GM12892 (cell line): ENCODE results near the gene TLR4.

ENCODE experiments used
- DNase-seq: peaks from one replicate; pipeline ENCODE4 v3.0.0; 2011; ENCODE audit not compliant: insufficient read length
- FAIRE-seq: peaks from 2 replicates; lab custom pipeline; 2011; peaks lifted over from hg19 to GRCh38; lab: Jason Lieb, UNC
- POLR2A ChIP-seq: IDR thresholded peaks from 2 replicates; pipeline ENCODE4 v1.6.1; 2011; ENCODE audit warnings: low read depth, low read length, control low read depth
- POLR2AphosphoS5 ChIP-seq: IDR thresholded peaks from 2 replicates; pipeline ENCODE4 v1.6.1; 2011; ENCODE audit warnings: low read depth, low read length, control low read depth
- TAF1 ChIP-seq: IDR thresholded peaks from 2 replicates; pipeline ENCODE4 v1.6.1; 2011; ENCODE audit warnings: low read depth, mild to moderate bottlenecking, control low read depth, low read length, borderline replicate concordance

The TLR4 gene

GRCh38 chr9:117718085-117718484 lies 13.9 kb downstream of the TLR4 start:
- no peak for FAIRE-seq
- no peak for DNase-seq
- no peak for TF ChIP-seq TAF1
- no peak for TF ChIP-seq POLR2AphosphoS5
- TF ChIP-seq POLR2A: no peak

DNA sequence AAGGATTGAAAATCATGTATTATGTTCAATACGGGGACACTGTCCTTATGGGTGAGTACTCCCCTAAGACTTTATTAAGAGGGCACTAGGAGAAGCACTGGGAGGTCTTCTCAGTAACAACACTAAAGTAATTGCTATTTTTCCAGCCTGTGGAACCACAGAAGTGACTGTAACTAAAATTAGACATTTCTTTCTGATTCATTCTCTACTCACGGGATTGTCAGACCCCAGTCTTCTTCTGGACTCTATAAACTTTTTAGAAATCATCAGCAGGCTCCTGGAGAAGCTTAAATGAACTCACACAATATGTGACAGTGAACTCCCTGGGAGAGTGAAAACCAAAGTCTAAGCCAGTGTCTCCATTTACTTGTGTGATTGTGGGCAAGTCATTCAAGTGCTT lies 14.5 kb downstream of the TLR4 start:
- no peak for DNase-seq
- FAIRE-seq: no peak
- TF ChIP-seq POLR2AphosphoS5 (no peak), TAF1 (no peak), POLR2A (no peak)

DNA sequence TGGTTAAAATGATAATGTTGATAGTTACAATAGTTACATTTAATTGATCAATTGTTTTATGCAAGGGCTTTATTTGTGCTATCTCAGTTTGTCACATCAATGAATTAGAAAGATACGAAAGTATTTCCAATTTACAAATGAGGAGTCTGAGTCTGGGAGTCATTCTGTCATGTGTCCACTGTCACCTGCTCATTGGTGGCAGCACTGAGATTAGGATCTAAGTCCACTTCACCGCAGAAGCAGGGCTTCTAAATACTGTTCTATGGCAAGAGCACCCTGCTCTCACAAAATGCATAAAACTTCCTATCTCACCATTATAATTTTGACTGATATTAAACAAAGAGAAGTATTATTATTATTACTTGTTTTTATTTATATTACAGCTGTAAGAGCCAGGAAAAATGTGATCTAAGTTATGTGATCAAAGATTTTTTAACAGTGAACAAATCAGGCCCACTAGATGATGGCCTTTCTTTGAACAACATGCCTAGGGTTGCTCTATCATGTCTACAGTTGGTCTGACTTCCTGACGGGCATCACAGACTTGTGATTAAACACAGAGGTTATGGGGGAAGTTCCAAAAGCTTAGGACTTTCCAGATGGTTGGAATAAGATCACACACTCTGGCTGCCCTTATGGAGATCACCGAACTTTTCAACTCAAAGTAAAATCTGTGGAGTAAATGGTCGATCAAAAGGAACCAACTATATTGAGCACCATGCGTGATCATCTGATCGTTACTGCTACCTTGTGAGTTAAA lies 15.1 kb downstream of the TLR4 start:
- FAIRE-seq (no peak), DNase-seq (no peak)
- TF ChIP-seq POLR2A (no peak), POLR2AphosphoS5 (no peak), TAF1 (no peak)

DNA sequence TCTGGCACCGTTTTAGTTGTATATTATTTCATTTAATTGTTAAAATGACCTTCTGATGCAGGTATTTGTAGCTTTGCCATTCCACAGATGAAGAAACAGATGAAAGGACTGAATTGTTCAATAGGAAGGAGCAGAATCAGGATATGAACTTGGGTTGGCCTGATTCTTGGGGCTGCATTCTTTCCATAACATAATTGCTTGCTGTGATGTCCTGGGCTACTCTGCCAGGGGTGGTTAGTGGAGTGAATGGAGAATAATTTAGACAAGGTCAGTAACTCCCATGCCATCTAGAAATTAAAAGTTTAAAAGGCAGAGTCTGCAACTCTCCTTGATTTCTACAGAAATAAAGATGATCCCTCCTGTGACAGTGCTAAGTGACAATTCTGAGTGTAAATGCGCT lies 15.9 kb downstream of the TLR4 start:
- FAIRE-seq (no peak), DNase-seq (no peak)
- TF ChIP-seq POLR2A (no peak), TAF1 (no peak), POLR2AphosphoS5 (no peak)

DNA sequence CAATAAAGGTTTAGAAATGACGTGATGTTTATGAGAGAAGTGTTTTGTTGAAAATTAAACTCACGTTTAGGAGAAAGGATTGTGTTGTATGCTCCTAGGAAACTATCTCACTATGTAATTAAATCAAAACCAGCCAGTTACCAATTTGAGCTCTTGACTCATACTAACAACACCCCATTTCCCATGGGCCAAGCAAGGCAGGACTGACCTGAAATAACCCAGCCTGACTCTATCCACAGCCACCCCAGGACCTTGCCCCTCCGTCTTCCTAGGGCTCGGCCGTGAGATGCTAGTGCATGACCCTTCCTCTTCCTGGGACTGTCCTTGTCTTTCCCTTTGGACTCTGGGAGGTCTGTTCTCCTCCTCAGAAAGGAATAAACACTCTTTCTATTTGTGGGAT lies 16.4 kb downstream of the TLR4 start:
- no peak for TF ChIP-seq POLR2A

DNA sequence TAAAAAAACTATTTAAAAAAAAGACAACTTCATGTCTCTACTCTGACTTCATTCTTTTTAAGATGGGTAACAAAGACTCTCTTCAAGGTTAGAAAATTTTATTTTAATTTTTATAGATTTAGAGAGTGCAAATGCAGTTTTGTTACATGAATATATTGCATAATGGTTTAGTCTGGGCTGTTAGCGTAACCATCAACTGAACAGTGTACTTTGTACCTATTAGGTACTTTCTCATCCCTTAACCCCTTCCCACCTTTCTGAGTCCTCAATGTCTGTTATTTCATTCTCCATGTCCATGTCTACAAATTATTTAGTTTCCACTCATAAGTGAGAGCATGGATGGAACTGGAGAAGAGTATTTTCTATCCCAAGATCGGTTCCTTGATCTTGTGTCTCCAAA lies 16.8 kb downstream of the TLR4 start:
- no peak for TF ChIP-seq POLR2A
- TF ChIP-seq POLR2AphosphoS5: no peak
- TF ChIP-seq TAF1: no peak
- no peak for FAIRE-seq

More for the DNA sequence above, 16.4 kb downstream of the TLR4 start:
- FAIRE-seq (no peak), DNase-seq (no peak)

DNA sequence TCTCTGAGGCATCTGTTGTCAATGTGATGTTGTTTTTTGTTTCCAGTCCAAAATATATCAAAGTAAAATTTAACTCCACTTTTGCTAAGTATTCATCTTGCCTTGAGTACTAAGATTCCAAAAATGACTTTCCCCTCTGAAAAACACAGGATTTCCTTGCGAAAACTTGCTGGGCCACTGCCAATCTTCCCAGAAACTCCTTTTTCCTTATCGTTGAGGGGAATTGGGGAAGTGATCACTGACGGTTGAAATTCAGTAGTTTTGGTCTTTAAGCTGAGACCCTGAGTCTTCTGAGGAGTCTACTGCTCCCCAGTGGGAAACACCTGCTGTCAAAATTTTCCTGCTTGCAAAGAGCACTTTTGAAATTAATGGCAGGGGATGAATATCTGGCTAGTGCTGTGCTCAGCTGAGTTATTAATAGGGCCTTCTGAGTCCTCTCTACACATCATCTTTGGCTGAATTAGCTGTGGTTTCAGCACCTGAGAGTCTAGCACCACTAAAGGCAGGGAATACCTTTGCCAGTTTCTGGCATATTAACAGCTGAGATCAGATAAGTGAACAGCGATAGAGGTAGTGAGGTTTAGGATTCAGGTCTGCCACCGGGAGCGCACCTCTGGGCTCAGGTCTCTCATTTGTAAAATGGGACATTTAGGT lies 18.0 kb downstream of the TLR4 start:
- TF ChIP-seq POLR2A (no peak), POLR2AphosphoS5 (no peak), TAF1 (no peak)
- FAIRE-seq (no peak), DNase-seq (no peak)

More for the DNA sequence above, 16.8 kb downstream of the TLR4 start:
- no peak for DNase-seq

GRCh38 chr9:117723986-117724625 lies 19.9 kb downstream of the TLR4 start:
- no peak for TF ChIP-seq POLR2A
- TF ChIP-seq TAF1: no peak
- TF ChIP-seq POLR2AphosphoS5: no peak
- FAIRE-seq: no peak
- DNase-seq: no peak

- FAIRE-seq (no peak), DNase-seq (no peak)
- TF ChIP-seq POLR2AphosphoS5: no peak
- TF ChIP-seq POLR2A: no peak
- TF ChIP-seq TAF1: no peak
Measured at GRCh38 chr9:117725426-117725887, 21.3 kb downstream of the TLR4 start.

DNA sequence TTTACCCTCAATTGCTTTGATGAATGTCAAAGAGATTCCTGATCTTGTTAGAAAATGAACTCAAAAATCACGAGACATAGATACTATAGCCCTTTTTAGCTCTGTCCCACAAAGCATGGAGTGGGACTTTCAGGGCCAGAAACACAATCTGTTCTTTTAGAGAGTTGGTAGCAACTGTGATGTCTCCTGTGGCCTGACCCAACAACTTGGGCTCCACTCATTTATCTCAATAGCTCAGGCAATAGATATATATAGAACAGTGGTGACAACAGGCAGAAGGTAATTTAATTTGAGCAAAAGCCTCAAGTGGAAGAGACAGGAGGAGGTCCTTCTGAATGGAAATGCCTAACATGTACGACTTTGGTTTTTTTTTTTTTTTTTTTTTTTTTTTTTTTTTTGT lies 25.2 kb downstream of the TLR4 start:
- FAIRE-seq (no peak), DNase-seq (no peak)
- TF ChIP-seq TAF1: no peak
- TF ChIP-seq POLR2A: no peak
- TF ChIP-seq POLR2AphosphoS5: no peak

- FAIRE-seq: no peak
- TF ChIP-seq POLR2AphosphoS5 (no peak), TAF1 (no peak), POLR2A (no peak)
Measured at GRCh38 chr9:117732494-117732893, 28.3 kb downstream of the TLR4 start.

DNA sequence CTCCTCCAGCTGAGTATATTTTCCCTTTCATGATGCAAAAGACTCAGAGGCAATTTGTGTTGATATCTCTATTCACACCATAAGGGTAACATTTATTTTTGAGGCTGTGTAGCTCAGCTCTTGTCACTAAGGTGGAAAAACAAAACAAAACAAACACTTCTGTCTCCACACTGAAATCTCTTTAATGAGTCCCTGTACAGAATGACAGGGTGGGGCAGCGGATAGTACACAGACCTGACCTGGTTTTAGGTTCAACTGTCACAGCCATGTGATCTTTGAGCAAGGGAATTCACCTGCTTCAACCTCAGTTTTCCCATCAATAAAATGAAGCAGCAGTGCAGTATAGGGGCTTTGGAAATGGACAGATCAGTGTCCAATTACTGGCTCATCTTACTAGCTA lies 29.3 kb downstream of the TLR4 start:
- TF ChIP-seq POLR2A (no peak), POLR2AphosphoS5 (no peak), TAF1 (no peak)
- no peak for FAIRE-seq
- no peak for DNase-seq

More at GRCh38 chr9:117732494-117732893, 28.3 kb downstream of the TLR4 start:
- DNase-seq: no peak
